Endothelial cell of hepatic sinusoid (primary cell): ENCODE data around the gene C4orf46.

Experiments used
- in situ Hi-C: cut with HindIII; loops from 2 replicates; pipeline ENCODE4 v1.10.0; 2017; ENCODE audit warnings: low sequenced_read_pairs

The C4orf46 gene

DNA sequence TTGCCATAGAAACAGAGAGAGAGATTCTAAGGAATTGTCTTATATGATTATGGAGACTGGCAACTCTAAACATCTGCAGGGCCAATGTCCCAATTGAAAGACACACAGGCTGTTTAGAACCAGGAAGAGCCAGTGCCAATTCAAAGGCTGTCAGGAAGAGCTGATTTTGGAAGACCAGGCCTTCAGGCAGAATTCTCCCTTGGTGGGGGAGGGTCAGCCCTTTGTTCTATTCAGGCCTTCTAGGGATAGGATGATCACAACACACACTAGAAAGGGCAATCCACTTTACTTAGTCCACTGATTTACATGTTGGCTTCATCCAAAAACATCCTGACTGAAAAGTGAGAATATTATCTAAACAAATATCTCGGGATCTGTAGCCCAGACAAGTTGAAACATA, 15.2 kb downstream of the C4orf46 start:
- in situ Hi-C loops: no loop called here

DNA sequence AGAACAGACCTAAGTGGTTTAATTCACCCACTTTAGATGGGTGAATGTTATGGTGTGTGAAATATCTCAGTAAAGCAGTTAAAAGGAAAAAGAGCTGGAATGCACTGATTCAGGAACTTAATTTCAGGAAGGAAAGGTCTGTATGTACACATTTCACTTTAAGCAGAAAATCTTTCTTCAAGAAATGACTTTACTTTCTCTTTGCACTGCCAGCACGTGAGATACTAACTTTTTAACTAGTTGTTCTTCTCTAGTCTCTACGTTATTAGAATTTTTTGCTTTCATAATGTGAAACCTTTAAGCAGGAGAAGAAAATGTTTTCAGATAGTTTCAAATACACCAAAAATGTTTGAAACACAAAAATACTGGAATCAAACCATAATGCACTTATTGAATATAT, 18.8 kb downstream of the C4orf46 start:
- in situ Hi-C loops: no loop called here

DNA sequence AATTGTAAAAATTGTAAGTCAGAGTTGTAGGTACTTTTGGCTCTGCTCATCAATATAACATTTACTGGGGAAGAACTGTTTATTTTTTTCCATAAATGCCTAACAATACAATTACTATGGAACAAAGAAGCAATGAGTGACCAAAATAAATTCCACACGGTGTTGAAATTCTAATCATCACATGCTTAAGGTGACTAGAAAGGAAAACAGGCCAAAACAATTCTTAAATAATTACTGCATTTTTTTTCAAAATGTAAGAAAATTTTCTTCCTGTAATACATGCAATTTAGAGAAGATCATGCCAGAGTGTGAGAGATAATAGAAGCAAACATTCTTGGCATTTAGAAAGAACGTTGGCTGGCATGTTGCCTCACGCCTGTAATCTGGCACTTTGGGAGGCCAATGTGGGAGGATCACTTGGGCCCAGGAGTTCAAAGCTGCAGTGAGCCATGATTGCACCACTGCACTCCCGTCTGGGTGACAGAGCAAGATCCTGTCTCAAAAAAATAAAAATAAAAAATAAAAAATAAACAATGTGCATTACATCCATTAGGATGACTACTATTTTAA, 22.5 kb downstream of the C4orf46 start:
- in situ Hi-C loops: no loop called here

DNA sequence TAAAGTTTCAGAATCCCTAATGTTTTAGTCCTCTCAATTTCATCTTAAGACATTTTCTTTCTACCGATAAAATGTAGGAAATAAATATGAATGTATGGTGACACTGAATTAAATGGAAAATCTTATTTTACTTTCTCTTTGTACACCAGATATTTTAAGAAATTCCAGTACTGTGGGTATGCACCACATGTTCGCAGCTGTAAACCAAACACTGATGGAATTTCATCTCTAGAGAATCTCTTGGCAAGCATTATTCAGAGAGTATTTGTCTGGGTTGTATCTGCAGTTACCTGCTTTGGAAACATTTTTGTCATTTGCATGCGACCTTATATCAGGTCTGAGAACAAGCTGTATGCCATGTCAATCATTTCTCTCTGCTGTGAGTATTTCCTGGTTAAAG, 26.9 kb downstream of the C4orf46 start:
- in situ Hi-C loops: no loop called here

DNA sequence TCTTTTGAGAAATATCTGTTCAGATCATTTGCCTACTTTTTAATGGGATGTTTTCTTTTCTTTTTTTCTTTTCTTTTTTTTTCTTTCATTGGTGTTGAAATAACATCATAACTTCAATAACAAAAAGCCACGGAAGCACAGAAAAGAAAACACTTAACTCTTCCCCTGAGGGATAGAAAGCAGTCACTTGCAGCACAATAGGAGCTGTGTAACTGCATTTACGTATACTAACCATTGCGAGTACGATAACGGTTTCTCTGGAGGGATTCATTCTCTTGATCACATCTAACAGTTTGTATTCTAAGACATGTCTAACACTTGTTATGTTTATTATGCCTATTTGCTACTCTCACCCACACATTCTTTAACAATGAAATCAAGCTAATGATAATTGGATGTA, 27.3 kb downstream of the C4orf46 start:
- in situ Hi-C loops: no loop called here

DNA sequence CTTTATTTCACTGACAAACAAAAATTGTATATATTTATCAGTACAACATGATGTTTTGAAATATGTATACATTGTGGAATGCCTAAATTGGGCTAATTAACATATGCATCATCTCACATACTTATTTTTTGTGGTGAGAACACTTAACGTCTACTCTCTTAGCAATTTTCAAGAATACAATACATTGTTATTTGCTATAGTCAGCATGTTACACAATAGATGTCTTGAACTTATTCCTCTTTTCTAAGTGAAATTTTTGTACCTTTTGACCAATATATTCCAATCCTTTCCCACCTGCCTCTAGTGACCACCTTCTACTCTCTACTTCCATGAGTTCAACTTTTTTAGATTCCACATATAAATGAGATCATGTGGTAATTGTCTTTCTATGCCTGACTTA, 35.1 kb downstream of the C4orf46 start:
- in situ Hi-C loops: no loop called here

DNA sequence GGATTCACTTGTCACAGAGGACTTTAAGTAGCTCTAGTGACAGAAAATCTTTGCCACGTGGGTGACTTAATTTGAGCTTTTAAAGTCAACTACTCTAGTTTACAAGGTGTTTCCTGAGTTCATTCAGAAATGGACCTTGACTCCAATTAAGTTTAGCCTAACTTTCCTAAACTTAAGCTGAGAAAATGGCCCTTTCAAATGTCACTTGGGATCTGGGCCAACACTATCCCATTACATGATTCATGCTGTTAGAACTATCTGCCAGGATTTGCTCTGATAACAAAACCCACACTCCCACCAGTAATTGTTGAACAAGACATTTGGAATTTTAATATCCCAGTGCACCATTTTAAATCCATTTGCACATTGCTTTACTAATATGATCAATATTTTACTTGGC, 40.8 kb downstream of the C4orf46 start:
- in situ Hi-C loops: no loop called here

DNA sequence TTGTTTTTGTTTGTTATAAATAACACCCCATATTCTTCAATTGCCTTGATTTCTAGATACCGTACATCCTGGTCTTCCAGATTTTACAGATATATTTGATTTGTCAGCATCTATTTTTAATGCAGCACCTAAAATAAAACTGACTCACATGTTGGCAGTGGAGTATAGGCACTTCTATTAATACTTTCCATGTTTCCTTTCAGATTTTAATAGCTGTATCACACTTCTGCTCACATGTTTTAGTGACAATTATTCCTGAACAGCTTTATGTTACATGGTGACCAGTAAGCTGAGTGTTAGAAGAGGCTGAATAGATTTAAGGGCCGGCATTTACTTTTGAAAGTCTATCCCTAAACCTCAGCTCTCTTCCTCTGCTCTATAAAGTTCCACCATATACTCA, 46.1 kb downstream of the C4orf46 start:
- in situ Hi-C loops: loop anchor here (10.0 kb wide), 1 partner anchor 371 kb away; no protein-coding TSS in a partner anchor

DNA sequence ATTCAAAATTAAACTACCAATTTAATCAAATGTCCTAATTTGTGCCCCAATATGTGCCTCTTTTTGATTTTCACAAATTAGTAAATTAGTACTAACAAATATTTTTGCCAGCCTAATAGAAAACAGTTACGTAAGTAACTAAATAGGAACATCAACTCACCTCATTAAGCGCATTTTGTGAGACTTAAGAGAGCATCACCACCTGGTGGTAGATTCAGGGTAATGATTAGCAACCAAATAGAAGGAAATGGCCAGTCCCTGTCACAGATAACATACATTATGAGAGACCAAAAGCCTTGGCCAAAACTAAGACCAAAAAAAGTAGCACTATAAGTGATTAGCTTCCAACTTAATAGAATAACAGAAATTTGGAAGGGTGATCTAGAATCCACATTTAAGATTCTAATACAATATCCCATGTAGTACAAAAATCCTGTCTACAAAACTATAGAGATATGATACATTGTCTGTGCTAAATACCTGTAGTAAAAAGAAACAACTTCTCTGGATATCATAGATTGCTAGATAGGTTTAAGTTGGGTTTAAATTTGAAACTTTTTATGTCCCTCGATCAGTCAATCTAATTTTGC, 46.7 kb downstream of the C4orf46 start:
- in situ Hi-C loops: loop anchor here (10.0 kb wide), 1 partner anchor 370 kb away; no protein-coding TSS in a partner anchor

DNA sequence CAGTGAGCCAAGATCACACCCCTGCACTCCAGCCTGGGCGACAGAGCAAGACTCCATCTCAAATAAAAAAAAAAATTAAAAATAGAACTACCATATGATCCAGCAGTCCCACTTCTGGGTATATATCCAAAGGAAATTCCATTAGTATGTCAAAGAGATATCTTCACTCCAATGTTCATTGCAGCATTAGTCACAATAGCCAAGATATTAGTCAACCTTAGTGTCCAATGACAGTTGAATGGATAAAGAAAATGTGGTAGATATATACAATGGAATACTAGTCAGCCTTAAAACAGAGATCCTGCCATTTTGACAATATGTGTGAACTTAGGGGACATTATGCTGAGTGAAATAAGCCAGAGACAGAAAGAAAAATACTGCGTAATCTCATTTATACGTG, 49.4 kb downstream of the C4orf46 start:
- in situ Hi-C loops: loop anchor here (10.0 kb wide), 1 partner anchor 367 kb away; no protein-coding TSS in a partner anchor

DNA sequence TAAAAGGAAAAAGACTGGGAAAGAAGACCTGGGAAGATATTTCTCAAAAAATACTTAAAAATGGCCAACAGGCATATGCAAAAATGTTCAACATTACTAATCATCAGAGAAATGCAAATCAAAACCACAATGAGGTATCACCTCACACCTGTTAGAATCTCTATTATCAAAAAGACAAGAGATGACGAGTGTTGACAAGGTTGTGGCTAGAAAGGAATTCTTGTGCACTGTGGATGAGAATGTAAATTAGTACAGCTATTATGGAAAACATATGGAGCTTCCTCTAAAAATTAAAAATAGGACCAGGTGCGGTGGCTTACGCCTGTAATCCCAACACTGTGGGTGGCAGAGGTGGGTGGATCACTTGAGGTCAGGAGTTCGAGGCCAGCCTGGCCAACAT, 50.0 kb downstream of the C4orf46 start:
- in situ Hi-C loops: loop anchor here (10.0 kb wide), 1 partner anchor 367 kb away; no protein-coding TSS in a partner anchor

DNA sequence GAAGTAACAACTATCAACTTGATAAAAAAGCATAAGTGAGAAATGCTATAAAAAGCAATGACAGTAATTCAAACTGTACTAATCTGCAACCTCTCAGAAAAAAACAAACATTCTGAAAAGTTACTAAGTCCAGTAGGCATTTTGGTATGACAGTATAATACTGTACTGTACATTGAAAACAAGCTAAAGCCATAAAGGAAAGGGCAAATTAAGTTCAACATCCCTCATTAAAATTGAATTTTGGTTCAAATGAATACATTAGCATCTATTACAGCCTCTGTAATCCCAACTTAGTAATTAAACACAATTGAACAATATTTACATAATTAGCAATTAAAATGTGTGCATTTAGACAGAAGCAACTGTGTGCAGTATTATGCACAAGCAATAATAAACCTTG, 53.7 kb downstream of the C4orf46 start:
- in situ Hi-C loops: no loop called here
